Fibroblast of lung (primary cell): Measurements from ENCODE around the gene TMEM255B.
A peak's percentile ranks its signal among the peaks of the same experiment; 100 is the strongest.

Experiments used
- CTCF ChIP-seq, 2 donors: IDR thresholded peaks in 1 of 2; conservative IDR thresholded peaks in 1 of 2; 1 replicate in 1 of 2; 2 replicates in 1 of 2; pipeline ENCODE4 v1.5.1; 2011 to 2012; ENCODE audit warnings: low read length in 2 of 2, control low read depth in 1 of 2, inconsistent platforms in 1 of 2, low read depth in 1 of 2, mild to moderate bottlenecking in 1 of 2
- EZH2 ChIP-seq: IDR thresholded peaks from 2 replicates; pipeline ENCODE4 v1.5.1; 2012; ENCODE audit warnings: low read length, control low read depth, mild to moderate bottlenecking; ENCODE audit errors: missing control alignments

GRCh38 chr13:113730258-113730691 lies 28.8 kb upstream of the TMEM255B start:
- TF ChIP-seq CTCF (conservative IDR thresholded peaks at IDR 0.05 in 1 of 2, IDR thresholded peaks at IDR 0.05 in 1 of 2; ENCODE audit: low read depth in 1 of 2, low read length in 2 of 2) (no peak), EZH2 (peak; percentile 41)
